ENCODE results near the gene PROB1. TPM values are rescaled to one million over a fixed set of nuclear protein-coding genes. Genes with fewer than 3 reads are reported as not detected.
A peak's percentile ranks its signal among the peaks of the same experiment; 100 is the strongest.

Gene PROB1
- total and polyA plus RNA-seq, 2 of the 13 experiments (the other 11 are each of a cell fraction or from before 2014, with no cell fraction given) = 0.69 to 1.1 TPM

DNA sequence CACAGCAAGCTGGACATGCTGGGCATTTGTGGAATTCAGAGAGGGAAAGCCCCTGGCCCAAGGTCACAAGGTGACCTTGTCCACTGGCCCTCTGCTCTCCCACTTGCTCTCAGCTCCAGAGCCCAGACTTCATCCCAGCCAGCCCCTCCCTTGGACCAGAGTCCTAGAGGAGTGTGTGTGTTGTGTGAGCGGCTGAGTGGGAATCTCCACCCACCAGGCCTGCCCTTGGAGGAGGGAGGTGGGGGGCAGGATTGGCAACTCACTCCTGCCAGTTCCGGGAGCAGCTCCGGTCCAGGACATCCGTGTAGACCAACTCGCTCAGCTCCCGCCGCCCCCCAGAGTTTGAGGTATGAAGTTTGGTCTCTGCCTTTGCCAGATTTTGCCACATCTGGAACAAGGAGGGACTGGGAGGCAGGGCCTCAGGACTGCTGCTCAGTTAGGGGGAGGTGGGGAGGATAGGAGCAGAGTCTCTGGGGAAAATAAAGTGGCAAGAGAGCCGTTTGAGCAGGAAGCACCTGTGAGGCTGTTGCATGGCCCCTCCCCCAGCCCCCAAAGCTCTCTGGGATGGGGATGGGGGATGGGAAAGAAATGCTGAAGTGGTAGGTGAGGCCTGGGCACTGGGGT lies 6.6 kb downstream of the PROB1 start (continued):
- TF ChIP-seq, protein P1, sequence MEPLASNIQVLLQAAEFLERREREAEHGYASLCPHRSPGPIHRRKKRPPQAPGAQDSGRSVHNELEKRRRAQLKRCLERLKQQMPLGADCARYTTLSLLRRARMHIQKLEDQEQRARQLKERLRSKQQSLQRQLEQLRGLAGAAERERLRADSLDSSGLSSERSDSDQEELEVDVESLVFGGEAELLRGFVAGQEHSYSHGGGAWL (CRISPR knock-in tag; IDR thresholded peaks at IDR 0.05) = no peak
- TF ChIP-seq MEF2D (CRISPR knock-in tag; IDR thresholded peaks at IDR 0.05) = peak; percentile 29; the same call in 1 of the 2 replicates
- TF ChIP-seq FOXK1 (CRISPR knock-in tag; IDR thresholded peaks at IDR 0.05; ENCODE audit: borderline replicate concordance, low read depth) = no peak
- no peak for TF ChIP-seq SMAD3 (CRISPR knock-in tag; IDR thresholded peaks at IDR 0.05)
- TF ChIP-seq ZNF775 (CRISPR knock-in tag; IDR thresholded peaks at IDR 0.05; ENCODE audit: borderline replicate concordance) = no peak
- no peak for TF ChIP-seq ZNF550 (CRISPR knock-in tag; IDR thresholded peaks at IDR 0.05; ENCODE audit: borderline replicate concordance)
- no peak for TF ChIP-seq CBX5 (CRISPR knock-in tag; IDR thresholded peaks at IDR 0.05; ENCODE audit: borderline replicate concordance)
- TF ChIP-seq, protein P2, sequence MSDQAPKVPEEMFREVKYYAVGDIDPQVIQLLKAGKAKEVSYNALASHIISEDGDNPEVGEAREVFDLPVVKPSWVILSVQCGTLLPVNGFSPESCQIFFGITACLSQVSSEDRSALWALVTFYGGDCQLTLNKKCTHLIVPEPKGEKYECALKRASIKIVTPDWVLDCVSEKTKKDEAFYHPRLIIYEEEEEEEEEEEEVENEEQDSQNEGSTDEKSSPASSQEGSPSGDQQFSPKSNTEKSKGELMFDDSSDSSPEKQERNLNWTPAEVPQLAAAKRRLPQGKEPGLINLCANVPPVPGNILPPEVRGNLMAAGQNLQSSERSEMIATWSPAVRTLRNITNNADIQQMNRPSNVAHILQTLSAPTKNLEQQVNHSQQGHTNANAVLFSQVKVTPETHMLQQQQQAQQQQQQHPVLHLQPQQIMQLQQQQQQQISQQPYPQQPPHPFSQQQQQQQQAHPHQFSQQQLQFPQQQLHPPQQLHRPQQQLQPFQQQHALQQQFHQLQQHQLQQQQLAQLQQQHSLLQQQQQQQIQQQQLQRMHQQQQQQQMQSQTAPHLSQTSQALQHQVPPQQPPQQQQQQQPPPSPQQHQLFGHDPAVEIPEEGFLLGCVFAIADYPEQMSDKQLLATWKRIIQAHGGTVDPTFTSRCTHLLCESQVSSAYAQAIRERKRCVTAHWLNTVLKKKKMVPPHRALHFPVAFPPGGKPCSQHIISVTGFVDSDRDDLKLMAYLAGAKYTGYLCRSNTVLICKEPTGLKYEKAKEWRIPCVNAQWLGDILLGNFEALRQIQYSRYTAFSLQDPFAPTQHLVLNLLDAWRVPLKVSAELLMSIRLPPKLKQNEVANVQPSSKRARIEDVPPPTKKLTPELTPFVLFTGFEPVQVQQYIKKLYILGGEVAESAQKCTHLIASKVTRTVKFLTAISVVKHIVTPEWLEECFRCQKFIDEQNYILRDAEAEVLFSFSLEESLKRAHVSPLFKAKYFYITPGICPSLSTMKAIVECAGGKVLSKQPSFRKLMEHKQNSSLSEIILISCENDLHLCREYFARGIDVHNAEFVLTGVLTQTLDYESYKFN (CRISPR knock-in tag; conservative IDR thresholded peaks at IDR 0.05) = peak; percentile 79
- TF ChIP-seq ZNF484 (CRISPR knock-in tag; IDR thresholded peaks at IDR 0.05; ENCODE audit: borderline replicate concordance, low read depth) = no peak
- no peak for TF ChIP-seq KLF13 (CRISPR knock-in tag; IDR thresholded peaks at IDR 0.05)
- no peak for TF ChIP-seq ZNF703 (CRISPR knock-in tag; IDR thresholded peaks at IDR 0.05; ENCODE audit: borderline replicate concordance)
- TF ChIP-seq, protein P3, sequence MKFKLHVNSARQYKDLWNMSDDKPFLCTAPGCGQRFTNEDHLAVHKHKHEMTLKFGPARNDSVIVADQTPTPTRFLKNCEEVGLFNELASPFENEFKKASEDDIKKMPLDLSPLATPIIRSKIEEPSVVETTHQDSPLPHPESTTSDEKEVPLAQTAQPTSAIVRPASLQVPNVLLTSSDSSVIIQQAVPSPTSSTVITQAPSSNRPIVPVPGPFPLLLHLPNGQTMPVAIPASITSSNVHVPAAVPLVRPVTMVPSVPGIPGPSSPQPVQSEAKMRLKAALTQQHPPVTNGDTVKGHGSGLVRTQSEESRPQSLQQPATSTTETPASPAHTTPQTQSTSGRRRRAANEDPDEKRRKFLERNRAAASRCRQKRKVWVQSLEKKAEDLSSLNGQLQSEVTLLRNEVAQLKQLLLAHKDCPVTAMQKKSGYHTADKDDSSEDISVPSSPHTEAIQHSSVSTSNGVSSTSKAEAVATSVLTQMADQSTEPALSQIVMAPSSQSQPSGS (CRISPR knock-in tag; IDR thresholded peaks at IDR 0.05) = peak; percentile 40; the same call in 1 of the 2 replicates
- TF ChIP-seq BRCA1 (CRISPR knock-in tag; IDR thresholded peaks at IDR 0.05) = no peak
- TF ChIP-seq, protein P4, sequence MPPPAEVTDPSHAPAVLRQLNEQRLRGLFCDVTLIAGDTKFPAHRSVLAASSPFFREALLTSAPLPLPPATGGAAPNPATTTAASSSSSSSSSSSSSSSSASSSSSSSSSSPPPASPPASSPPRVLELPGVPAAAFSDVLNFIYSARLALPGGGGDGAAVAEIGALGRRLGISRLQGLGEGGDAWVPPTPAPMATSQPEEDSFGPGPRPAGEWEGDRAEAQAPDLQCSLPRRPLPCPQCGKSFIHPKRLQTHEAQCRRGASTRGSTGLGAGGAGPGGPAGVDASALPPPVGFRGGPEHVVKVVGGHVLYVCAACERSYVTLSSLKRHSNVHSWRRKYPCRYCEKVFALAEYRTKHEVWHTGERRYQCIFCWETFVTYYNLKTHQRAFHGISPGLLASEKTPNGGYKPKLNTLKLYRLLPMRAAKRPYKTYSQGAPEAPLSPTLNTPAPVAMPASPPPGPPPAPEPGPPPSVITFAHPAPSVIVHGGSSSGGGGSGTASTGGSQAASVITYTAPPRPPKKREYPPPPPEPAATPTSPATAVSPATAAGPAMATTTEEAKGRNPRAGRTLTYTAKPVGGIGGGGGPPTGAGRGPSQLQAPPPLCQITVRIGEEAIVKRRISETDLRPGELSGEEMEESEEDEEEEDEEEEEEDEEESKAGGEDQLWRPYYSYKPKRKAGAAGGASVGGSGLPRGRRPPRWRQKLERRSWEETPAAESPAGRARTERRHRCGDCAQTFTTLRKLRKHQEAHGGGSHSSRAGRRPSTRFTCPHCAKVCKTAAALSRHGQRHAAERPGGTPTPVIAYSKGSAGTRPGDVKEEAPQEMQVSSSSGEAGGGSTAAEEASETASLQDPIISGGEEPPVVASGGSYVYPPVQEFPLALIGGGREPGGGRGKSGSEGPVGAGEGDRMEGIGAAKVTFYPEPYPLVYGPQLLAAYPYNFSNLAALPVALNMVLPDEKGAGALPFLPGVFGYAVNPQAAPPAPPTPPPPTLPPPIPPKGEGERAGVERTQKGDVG (CRISPR knock-in tag; IDR thresholded peaks at IDR 0.05; ENCODE audit: borderline replicate concordance) = no peak
- TF ChIP-seq, protein P5, sequence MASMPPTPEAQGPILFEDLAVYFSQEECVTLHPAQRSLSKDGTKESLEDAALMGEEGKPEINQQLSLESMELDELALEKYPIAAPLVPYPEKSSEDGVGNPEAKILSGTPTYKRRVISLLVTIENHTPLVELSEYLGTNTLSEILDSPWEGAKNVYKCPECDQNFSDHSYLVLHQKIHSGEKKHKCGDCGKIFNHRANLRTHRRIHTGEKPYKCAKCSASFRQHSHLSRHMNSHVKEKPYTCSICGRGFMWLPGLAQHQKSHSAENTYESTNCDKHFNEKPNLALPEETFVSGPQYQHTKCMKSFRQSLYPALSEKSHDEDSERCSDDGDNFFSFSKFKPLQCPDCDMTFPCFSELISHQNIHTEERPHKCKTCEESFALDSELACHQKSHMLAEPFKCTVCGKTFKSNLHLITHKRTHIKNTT (CRISPR knock-in tag; IDR thresholded peaks at IDR 0.05) = no peak
- TF ChIP-seq JUNB (CRISPR knock-in tag; IDR thresholded peaks at IDR 0.05; ENCODE audit: borderline replicate concordance) = no peak
- TF ChIP-seq ZNF773 (CRISPR knock-in tag; IDR thresholded peaks at IDR 0.05; ENCODE audit: borderline replicate concordance) = no peak
- no peak for TF ChIP-seq ZNF562 (CRISPR knock-in tag; IDR thresholded peaks at IDR 0.05; ENCODE audit: borderline replicate concordance)
